GM18520 (cell line): Measurements from ENCODE around the gene RASAL2.
A peak's percentile ranks its signal among the peaks of the same experiment; 100 is the strongest.
"Not testable (repeated sequence)": the region's sequence is repeated elsewhere in the genome, so short reads cannot be mapped to it uniquely, and the experiment has no call there.

Source experiments
- ATAC-seq: cut with Tn5 transposase; IDR thresholded peaks from one replicate; pipeline ENCODE4 v1.9.1; 2021; ENCODE audit not compliant: unreplicated experiment

RASAL2 gene

GRCh38 chr1:178371235-178371634, 277.3 kb downstream of the RASAL2 start:
- ATAC-seq, result no peak

DNA sequence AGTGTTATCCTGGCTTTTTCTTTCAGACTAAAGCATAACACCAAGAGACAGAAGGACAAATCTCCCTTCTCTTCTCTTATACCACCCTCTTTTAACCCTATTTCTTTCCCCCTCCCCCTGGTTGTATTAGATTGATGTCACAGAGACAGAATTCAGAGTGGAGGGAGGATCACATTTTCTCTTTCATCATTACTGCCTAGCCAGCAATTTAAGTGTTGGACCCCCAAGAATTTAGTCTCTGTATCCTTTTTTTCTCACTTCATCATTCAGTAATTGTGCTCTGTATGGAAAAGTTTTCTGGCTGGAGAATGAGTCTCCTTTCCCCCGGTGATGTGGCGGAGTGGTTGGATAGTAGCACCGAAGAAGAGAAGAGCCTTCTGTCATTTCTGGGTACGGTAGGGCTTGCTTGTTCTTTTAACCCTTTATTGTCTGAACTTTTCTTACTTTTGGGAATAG, 278.1 kb downstream of the RASAL2 start:
- ATAC-seq, result no peak

- ATAC-seq, result no peak
Observed at GRCh38 chr1:178374016-178374415, 280.1 kb downstream of the RASAL2 start.

DNA sequence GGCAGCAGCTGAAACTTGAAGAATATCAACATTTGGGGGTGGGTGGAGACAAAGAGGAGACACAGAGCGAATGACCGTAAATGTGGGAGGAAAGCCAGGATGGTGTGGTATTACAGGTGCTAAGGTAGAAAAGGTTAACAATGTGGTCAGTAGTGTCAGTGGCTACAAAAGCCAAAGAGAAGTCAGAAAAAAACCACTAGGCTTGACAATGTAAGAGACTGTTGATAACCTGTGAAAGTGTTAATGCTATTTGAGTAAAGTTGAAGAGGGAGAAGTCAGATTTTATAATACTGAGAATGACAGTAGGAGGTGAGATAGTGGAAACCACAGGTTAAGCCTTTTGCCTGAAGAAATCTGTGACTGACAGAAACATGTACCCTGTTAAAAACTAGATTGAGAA, 282.1 kb downstream of the RASAL2 start:
- ATAC-seq, result peak; percentile 86

DNA sequence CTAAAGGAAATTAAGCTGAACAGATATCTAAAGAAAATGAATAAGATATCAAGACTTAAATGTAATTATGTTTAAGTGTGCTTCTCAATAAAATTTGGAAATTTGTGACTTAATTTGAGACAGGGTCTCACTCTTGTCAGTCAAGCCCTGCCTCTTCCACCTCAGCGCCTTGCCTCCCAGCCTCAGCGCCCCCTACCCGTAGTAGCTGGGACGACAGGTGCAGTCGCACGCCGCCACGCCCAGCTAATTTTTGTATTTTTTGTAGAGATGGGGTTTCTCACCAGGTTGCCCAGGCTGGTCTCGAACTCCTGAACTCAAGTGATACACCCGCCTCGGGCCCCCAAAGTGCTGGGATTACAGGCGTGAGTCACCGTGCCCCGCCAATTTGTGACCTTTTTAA, 285.9 kb downstream of the RASAL2 start:
- ATAC-seq, result no peak

GRCh38 chr1:178382372-178382771, 288.5 kb downstream of the RASAL2 start:
- ATAC-seq, result no peak

GRCh38 chr1:178385662-178386061, 291.8 kb downstream of the RASAL2 start:
- no peak for ATAC-seq

DNA sequence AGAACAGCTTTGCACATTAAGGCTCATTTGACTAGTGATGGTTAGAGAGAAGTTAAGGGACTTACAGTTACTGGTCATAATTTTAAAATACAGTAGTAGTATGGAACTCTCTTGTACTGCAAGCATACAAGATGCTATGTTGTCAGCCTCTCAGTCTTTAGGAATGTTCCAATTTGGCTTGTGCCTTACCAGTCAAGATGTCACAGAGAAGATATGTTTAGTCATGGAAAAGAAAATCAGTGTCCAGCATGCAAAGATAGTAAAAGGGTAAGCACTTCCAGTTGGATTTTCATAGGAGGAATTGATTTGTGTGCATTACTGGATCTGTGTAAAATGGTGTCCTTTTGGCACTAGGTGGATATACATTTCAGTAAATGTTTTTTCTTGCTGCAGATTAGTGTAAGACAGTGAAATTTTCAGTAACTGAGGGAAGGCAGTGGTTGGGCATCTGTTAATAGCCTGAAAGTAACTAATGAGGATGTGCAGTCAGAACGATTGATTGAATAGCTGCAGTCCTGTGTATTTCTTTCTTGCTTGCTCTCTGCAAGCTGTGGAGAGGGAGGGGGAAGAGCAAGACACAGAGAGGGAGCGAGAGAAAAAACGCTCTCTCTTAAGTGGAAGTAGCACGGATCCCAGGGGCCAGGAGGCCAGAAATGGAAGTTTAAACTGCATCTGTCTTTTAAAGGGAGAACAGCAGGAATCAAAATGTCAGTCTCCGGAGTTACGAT, 294.7 kb downstream of the RASAL2 start:
- no peak for ATAC-seq

DNA sequence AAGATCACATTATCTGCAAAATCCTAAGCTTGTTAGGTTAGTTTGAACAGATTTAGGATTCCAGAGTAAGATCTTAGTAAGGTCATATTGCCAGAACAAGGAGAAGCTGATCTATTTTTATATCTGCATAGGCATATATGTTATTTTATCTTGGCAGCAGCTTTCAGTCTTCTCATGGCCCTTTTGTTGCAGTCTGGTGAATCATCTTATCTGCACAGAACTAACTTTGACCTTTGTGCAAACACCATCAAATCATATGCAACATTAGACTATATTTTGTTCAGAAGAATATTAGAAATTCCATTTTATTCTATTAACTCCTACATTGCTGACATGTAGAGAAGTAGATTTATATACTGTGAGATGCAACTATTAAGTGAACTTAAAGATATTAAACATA, 295.5 kb downstream of the RASAL2 start:
- ATAC-seq, result no peak

DNA sequence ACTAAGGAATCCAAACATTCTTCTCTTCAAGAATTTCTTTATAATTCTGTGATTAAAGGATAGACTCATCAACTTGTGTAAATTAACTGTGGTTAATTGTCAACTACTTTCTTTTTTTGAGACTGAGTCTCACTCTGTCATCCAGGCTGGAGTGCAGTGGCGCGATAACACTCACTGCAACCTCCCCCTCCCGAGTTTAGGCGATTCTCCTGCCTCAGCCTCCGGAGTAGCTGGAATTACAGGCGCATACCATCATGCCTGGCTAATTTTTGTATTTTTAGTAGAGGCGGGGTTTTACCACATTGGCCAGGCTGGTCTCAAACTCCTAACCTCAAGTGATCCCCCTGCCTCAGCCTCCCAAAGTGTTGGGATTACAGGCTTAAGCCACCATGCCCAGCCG, 296.4 kb downstream of the RASAL2 start:
- not testable (repeated sequence) for ATAC-seq

GRCh38 chr1:178393370-178393769, 299.5 kb downstream of the RASAL2 start:
- ATAC-seq, result no peak

- ATAC-seq, result no peak
Observed at GRCh38 chr1:178396789-178397188, 302.9 kb downstream of the RASAL2 start.

DNA sequence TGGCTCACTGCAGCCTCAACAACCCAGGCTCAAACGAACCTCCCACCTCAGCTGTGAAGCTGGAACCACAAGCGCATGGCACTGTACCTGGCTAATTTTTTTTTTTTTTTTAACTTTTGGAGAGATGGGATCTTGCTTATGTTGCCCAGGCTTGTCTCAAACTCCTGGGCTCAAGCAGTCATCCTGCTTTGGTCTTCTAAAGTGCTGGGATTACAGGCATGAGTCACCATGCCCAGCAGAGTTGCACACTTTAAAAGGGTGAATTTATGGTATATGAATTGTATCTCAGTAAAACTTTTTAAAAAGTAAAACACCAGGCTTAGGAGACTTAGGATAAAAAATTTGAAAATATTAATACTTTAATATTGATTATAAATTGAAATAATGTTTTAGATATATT, 303.8 kb downstream of the RASAL2 start:
- ATAC-seq, result no peak

DNA sequence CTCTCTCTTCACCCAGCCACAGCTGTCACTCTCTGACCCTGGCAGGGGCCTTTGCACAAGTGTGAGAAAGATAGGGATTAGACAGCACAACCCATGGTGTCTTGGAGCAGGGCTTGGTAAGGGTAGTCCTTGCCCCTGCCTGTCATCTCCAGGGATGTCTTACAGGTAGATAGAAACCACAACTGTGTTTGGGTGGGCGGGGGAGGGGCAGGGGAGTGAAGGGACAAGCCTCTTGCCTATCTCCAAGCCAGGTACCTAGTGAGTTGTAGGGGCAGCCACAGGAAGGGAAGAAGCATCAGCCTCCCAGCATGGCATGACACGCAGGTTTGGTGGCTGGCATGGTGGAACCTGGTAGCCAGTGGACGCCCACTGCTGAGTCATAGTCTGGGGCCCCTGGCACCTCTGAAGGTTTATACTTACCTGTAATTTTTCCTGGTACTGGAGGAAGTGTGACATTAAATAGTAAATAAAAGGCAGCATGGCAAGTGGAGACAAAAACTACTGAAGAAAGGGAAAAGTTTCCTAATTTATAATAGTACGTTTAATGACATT, 305.3 kb downstream of the RASAL2 start:
- ATAC-seq, result no peak

- no peak for ATAC-seq
Observed at GRCh38 chr1:178405137-178405536, 311.2 kb downstream of the RASAL2 start.

DNA sequence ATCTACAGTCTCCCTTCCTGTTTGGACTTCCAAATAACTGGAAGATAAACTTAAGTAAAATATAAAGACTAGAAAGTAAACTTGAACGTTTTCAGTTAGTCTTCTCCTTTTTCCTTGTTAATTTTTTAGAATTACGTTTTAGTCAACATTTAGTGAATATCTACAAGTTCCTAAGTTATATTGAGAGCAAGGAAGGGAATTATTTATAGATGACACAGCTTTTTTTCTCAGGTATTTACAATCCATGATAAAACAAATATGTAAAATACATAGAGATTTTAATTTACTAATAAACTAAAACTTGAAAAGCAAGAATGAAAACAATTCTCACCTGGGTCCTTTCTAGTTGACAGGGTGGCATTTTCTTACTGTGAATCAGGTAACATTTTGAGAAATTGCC, 313.3 kb downstream of the RASAL2 start:
- ATAC-seq, result no peak

DNA sequence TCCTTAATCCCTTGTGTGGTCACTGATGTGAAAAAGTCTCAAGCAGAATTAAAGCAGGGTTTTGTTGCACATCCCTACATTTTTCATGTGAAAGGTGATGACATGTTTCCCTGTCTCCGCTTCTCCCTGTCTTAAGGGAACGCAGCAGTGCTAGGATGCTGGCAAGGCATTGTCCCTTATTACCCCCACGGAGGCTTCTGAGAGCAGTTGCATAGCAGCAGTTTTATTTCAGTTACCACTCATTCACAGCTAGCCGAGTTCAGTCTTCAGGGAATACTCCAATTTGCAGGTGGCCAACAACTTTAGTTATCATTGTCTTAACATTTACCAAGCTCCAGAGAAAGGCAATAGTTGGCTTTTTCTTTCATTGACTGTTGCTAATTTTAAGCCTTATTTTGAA, 313.8 kb downstream of the RASAL2 start:
- no peak for ATAC-seq

DNA sequence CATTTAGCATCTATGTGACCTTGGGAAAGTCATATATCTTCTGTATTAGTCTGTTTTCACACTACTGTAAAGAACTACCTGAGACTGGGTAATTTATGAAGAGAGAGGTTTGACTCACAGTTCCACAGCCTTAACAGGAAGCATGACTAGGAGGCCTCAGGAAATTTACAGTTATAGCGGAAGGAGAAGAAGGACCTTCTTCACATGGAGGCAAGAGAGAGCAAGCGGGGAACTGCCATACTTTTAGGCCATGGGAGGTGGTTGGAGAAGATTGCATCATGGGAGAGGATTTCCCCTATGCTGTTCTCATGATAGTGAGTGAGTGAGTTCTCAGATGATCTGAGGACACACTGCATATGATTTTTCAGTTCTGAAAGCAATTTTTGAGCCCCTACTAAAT, 315.0 kb downstream of the RASAL2 start:
- ATAC-seq, result no peak

DNA sequence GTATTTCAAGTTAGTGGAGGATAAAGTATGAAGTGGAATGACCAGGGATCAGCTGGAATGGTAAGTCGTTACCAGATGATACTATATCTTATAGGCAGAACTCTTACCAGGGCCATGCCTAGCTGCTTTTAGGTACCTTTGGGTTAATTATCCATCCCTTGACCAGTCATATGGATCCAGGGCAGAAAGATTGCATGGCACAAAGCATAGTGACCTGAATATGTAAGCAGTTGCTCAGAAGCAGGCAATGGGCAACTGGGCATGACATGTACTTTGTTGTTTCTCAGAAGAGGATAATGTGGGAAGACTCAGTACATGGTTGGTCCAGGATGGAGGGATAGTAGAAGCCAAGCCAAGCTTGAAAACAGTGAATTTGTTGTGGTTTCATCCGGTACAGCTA, 315.6 kb downstream of the RASAL2 start:
- ATAC-seq, result no peak

- ATAC-seq, result peak; percentile 62
Observed at GRCh38 chr1:178411756-178412399, 318.0 kb downstream of the RASAL2 start.

- ATAC-seq, result peak; percentile 65
Observed at GRCh38 chr1:178412400-178412770, 318.5 kb downstream of the RASAL2 start.

- ATAC-seq, result no peak
Observed at GRCh38 chr1:178417858-178418257, 324.0 kb downstream of the RASAL2 start.
